HG03520 (cell line): ENCODE data around the gene FSHR.

Source experiments
- ATAC-seq: cut with Tn5 transposase; IDR thresholded peaks from one replicate; pipeline ENCODE4 v1.9.1; 2021; ENCODE audit warnings: mild to moderate bottlenecking, moderate library complexity; ENCODE audit not compliant: unreplicated experiment

Gene FSHR

DNA sequence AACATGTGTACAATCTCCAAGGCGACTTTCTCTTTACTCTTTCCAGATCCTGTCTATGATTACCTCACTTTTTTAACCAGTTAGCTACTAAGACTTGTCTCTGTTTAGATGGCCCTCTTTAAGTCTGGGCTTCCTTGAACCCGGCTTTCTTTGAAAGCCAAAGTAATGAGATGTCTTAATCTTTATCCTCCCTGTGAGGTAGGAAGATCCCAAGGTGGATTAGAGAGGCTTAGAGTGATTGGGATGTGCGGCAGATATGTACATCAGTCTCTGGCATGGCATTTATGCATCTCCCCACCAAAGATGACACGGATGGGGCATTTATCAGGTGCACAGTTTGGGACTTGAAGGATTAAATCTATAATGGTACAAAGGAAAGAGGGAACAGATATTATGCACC lies 186.3 kb downstream of the FSHR start:
- no peak for ATAC-seq

DNA sequence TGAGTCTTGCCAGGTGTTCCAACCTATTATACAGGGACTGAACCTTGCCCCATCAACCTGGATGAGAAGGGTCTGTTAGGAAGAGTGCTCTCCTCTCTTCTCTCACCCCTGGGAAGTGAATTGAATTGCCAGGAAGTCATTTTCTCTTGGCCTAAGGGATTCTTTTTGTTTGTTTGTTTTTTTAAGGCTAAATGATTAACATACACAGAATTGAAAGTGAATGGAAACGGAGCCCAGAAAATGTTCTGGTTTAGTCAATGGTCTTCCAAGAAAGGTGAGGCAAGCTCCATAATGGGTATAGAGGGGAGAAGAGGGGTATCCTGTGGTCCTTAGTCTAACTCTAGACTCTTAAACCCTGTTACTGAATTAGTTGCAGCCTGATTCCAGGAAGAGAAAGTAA lies 189.1 kb downstream of the FSHR start:
- no peak for ATAC-seq

DNA sequence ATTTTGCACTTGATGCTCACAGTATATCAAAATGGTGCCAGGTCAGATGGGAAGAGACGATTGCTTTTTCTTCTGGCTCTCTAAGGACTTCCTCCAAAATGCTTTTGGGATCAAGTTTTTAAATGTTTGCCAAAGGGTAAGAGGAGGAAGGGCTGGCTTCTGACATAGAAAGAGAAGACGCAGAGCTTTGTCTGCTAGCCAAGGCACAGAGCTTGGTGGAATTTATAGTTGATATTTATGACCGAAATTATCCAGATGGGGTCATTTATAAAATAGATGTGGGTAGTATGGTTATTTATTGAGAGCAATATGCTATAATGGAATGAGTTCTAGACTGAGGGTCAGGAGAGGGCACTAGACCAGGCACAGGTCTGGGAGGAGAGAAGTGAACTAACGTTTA lies 193.3 kb downstream of the FSHR start:
- ATAC-seq = no peak

DNA sequence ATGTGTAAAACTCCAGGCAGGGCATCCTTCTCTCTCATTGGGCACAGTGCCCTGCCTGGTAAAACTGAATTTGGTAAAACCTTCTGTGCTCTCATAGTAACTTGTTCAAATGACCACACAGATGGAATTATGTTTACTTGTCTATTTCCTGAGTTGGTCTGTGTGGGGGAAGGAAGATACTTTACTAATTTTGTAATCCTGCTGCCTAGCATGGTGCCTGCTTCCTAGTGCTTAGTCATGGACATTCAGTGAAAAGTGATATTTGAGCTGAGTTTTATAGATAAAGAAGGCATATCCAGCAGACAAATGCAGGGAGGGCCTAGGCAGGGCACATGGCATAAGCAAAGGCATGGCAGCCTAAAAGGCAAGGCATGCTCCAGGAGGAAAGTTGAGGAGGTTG lies 199.4 kb downstream of the FSHR start:
- ATAC-seq = no peak

DNA sequence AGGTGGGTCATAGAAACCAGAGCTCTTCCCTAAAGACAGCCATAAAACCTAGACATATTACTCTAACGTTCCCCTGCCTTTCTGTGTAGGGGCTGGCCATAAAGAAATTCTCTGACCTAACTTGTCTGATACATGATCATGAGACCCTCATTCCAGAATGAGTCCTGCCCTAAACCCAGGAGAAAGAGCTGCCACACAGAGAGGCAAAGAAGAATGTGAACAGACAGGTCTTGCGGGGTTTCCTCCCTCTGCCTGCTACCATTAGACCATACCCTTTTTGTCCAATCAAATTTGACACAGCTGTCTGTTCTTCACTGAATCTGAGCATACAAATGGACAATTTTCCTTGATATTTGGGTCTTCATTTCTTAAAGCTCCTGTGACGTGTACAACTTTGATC lies 200.0 kb downstream of the FSHR start:
- no peak for ATAC-seq

DNA sequence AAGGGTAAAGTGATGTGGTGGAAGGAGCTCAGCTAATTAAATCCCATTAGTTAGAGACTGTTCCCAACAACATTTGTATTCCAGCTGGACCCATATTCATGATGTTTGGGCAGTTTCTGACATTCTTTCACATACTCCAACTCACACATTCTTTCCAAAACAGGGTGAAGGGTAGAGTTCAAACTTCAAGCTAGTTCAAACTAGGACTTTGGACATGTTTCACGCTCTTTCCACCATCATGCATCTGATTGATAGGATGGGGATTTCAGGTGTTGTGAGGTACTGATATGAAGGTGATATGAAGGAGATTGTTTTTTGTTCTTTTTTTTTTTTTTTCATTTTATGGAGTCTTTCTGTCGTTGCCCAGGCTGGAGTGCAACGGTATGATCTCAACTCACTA lies 201.7 kb downstream of the FSHR start:
- no peak for ATAC-seq

DNA sequence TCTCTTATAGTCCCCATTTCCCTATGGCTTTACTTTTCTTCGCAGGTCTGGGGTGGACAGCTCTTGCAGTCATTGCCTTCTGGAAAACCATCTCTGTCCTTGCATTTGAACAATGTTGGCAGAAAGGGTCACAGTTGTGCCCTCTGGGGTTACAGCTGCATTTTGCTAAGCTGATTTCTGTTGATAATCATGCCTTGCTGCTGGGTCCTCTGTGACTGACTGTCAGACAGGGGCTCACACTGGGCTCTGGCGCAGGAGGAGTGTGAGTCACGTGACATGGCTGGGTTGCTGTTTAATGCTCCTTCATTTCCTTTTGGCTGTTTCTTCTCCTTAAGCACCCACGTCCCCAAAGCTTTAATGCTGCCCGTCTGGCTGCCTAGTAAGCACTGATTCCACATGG lies 202.2 kb downstream of the FSHR start:
- no peak for ATAC-seq

DNA sequence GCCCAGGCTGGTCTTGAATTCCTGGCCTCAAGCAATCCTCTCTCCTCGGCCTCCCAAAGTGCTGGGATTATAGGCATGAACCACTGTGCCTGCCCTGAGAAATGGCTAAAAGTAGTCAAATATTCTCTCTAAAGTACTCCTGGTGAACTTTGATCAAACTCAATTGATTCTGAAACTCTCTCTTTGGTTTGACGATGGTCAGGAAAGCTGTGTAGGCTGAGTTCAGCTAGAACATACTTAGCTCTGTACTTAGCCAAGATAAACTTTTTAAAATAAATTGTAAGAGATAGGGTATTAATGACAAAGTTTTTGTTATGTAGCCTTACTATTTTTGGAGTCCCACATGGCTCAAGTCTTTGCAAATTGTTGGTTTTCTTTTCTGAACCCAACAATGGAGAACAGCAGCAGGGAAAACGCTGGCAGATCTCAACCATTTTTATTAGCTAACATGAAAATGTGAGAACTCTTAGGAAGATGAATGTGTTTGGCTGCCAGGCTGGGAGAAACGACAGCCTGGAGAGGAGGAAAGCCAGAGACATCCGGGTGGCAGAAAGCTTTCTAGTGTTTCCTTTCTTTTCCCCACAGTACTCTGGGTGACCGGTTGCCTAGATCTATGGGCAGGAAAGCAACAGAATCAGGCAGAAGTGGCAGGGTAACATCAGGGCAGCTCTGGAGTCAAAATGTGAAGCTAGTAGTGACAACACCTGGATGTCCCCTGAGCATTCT lies 205.8 kb downstream of the FSHR start:
- ATAC-seq = no peak

DNA sequence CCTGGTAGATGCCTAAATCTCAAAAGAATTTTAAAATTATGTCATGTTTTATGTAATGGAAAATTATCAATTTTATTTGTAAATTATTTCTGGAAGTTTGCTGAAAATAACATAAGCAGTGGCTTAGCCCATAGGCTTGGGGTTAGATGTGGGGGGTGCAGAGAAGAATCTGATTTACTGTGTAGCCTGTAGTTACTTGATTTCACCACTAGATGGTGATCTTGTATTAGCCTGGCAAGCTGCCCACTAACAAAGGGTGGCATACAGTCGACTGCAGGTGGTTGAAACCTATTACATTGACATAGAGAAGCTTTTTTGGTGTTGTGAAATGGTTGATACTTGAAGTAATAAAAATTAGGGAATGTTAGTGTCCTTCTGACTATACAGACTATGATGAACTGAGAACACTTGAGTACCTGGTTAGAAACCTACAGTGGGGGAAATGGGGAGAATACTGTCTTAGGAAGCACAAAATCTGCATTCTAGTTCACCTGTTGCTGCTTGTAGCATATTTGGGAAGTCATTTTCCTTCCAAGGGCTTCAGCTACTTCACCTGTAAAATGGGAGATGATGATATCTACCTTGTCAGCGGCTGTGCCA lies 207.8 kb downstream of the FSHR start:
- peak; percentile 96 for ATAC-seq

DNA sequence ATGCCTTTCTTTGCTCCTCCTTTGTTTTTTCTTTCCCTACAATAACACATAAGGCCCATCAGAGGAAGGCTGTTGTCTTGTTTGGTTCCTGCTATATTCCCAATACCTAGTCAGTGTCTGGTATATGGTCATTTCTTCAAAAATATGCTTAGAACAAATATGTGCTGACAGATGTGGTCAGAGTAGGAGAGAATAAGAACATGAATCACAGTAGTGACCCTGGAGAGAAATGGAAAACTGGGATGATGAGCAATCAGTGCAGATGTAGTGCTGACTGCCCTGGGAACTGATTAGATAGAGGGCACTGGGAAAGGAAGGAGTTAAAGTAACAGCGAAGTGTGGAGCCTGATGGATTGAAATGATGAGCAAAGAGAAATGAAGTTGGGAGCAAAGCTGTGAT lies 209.4 kb downstream of the FSHR start:
- ATAC-seq = no peak

DNA sequence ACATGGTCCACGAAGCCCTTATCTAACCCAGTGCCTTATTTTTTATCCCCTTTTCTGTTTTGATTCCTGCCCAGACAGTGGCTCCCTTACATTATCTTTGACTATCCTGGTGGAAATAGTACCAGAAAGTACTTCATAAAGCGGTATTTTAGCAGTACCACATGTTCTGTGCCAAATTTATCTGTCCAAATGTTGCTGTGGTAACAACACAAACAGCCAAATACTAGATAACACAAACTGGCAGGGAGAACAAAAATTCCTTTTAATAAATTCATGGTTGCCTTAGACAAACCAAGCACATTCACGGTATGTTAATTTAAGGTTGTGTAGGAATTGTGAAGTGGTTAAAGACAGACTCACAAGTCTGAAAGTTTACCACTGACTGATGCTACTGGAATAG lies 210.9 kb downstream of the FSHR start:
- ATAC-seq = no peak

DNA sequence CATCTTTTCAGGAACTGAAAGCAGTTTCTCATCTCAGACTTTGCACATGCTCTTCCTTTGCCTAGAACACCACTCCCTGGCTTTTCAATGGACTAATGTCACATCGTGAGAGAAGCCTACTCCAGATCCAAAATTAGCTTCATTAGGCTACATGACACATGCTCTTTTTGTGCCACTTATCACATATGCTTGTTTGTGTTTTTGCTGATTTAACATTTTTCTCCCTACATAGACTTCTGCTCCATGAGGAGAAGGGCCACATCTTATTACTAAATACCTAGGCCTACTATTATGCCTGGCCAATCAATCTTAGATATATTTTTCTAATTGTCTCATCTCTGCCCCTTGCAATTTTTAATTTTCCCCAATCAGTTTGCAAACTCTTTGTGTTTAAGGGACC lies 212.4 kb downstream of the FSHR start:
- no peak for ATAC-seq

DNA sequence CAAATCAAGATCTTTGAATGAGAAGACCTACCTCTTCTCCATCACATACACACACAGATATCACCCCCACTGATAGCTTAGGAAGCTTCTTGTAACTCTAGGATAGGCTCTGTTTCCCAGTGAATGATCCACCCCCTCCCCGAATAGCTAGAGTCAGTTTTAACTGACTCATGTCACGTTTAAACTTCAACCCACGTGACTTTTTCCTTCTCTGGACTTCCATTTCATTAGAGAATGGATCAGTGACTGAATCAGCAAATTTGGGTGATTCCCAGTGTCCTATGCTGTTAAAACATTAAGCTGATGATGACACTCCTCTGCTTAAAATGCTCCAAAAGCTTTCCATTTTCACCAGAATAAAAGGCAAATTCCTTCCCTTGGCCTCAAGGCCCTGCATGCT lies 212.9 kb downstream of the FSHR start:
- ATAC-seq = no peak

DNA sequence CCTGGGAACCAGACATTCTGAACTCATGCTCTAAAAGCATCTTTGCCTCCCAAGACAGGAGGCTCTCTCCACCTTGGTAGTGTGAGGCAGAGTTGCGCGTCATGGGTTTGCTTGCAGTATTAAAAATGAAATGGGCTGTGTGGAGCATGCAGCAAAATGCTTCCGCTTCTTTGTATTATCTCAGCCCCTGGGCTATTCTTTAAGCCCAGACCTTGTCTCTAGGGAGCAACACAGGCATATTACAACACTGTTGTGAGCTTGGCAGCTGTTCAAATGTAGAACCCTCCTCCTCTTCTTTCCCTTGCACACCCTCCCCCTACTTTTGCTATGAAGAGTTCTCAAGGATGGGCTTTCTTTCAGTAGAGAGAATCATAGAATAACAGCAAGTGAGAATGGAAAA lies 213.7 kb downstream of the FSHR start:
- ATAC-seq = no peak

DNA sequence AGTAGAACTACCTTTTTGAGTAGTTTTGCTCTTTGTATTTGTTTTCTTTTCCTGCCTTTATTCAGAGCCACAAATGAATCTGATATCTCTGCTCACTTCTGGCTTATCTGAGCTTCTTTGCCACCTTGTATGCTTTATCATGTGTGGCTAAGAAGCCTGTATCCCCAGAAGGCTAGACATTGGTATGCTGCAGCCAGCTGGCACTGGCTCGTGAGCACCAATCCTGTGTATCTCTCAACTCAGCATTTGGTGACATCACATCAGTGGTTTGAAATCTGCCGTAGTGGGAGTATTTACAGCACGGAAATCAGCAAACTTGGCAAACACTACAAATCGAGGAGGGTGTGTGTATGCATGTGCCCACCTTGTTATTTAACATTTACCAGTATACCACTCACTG lies 215.1 kb downstream of the FSHR start:
- ATAC-seq = no peak

DNA sequence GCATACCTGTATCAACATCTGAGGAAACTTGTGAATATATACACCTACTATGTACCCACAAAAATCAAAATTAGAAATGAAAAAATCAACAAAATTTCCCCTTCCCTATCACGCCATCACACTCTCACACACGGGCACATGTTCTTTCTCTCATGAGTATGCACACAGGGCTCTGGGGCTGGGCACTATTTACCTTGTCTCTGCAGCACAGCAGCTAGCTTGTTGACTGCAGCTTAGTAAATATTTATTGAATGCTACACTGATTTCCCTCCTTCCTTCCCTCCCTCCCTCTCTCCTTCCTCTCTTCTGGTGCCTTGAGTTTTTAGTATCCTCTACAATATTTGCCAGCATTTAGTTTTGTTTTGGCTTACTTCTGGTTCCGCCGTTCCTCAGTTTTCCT lies 216.1 kb downstream of the FSHR start:
- ATAC-seq = no peak

DNA sequence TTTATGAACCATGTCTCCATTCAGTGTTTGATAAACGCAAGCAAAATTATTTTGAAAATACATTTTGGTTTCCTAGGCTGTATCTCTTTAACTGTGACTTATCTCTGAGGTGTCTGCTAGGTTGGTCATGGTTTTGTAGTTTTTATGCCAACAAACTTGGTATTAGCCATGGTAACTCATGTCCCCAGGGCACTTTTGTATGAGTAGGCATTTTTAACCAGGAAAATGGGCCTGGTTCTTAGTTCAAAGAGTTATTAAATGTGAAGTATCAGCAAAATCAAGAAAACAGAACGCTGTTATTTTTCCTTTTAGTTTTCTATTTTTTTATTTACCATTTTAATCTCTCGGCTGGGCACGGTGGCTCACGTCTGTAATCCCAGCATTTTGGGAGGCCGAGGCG lies 219.5 kb downstream of the FSHR start:
- no peak for ATAC-seq

DNA sequence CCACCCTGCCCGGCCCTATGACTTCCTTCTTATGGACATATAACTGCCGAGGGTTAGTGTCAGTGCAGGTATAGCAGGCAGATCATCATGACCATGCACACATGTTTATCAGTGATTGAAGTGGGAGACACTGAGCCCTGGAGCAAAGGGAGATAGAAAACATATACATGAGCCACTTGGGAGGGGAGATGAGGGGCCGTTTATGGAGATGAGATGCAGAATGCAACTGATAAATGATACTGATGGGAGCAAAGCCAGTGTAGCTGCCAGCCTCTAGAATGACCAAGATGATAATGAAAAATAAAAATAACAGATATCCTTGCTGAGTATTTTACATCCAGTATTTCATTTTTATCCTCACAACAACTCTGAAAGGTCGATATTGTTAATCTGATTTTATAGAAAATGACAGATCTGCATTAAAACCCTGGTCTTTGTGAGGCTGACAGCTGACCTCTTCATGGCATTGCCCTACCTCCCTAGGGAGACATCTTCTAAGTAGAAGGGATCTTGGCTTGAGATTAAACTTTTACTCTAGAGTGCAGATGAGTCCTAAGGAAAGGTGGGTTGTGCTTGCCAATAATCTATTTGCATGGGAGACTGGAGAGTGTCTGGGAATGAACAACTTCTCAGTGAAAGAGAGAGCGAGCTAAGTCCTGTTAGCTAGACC lies 220.4 kb downstream of the FSHR start:
- no peak for ATAC-seq

DNA sequence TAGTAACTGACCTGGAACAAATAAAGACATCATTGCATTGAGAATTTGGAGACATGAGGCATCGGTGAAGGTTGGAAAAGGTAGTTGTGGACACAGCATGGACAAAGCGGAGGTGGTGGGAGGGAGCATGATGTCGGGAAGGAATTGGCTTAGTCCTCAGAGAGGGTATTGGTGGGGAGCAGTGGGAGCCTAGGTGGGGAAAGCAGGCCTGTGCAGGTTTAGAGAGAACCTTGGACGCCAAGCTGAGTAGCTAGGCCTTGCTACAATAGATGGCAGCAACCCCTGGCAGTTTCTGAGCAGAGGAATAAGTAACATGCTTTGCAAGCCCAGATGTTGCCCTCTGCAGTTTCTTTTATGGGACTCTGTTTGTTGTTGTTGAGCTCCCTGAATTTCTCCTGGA lies 221.6 kb downstream of the FSHR start:
- ATAC-seq = no peak

DNA sequence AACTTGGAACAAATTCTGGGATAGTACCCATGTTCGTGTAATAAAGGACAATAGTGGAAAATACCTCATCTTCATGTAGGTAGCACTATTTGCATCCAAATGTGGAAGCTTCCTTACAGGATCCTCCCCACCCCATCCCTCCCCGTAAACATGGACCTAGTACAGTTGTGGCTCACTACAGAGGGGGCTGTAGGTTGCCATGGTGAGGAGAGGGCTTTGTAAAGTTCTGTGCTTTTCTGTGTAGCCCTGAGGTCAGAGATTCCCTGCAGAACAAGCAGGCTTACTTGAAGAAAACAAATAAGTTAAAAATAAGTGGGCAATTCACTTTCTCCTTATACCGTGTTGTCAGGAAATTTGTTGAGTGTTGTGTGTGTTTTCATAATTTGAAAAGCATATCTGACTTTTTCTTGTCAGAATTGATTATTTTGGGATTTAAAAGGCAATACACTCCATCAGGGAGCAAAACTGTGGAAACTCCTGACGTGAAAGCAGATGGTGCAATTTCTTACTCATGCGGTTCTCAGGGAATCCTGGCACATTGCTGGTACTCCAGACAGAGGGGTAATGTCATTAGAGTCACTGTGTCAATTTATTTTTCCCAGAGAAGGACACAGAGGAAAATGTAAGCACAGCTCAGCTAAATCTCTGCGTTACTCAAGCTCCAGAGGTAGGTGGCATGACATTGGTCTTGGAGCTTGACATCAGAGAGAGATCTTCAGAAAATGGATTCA lies 224.6 kb downstream of the FSHR start:
- no peak for ATAC-seq

DNA sequence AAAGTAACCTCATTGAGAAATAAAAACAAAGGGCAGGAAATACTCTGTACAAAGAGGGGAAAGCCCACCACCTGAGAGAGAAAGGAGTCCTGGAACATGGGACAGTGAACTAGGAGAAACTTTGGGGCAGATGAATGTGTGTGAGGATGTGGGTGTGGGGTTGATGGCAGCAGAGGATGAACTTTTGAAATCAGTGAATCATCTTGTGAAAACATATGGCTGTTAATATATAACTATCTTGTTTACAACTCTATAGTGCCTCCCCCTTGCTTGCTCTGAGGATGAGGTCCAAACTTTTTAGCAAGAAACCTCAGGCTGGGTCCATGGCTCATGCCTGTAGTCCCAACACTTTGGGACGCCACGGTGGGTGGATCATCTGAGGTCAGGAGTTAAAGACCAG lies 227.0 kb downstream of the FSHR start:
- ATAC-seq = no peak

DNA sequence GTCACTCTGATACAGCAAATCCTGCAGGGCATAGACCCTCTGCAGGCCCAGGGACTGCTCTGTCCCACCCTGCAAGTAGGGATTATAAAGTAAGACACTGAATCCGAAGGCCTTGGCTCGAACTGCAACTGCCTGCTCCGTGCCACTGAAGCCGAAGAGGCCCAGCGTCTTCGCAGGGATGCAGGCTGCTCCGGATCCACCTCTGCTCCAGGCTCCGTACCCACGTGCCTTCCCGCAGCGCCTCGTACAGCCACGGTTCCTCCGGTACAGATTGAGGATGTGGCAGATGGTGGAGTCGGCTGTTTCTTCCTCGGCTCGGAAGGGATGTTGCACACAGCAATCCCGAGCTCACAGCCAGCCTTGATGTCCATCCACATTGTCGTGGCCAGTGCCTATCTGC lies 238.4 kb downstream of the FSHR start:
- ATAC-seq = no peak
